Lower leg skin (tissue), 3 donors: ENCODE measurements around the gene PMIS2.

ENCODE experiments used
- POLR2A ChIP-seq, 2 donors: fragments of 450-650 bp; IDR thresholded peaks; one replicate each; pipeline ENCODE4 v1.6.1; 2016 to 2017; ENCODE audit warnings: antibody characterized with exemption in 2 of 2, mild to moderate bottlenecking in 1 of 2, moderate library complexity in 1 of 2
- TF ChIP-seq, protein P1 (sequence below), 3 donors: fragments of 450-650 bp; IDR thresholded peaks; one replicate each; pipeline ENCODE4 v1.5.1; 2016; ENCODE audit warnings: antibody characterized with exemption in 3 of 3, mild to moderate bottlenecking in 3 of 3, moderate library complexity in 2 of 3

DNA sequence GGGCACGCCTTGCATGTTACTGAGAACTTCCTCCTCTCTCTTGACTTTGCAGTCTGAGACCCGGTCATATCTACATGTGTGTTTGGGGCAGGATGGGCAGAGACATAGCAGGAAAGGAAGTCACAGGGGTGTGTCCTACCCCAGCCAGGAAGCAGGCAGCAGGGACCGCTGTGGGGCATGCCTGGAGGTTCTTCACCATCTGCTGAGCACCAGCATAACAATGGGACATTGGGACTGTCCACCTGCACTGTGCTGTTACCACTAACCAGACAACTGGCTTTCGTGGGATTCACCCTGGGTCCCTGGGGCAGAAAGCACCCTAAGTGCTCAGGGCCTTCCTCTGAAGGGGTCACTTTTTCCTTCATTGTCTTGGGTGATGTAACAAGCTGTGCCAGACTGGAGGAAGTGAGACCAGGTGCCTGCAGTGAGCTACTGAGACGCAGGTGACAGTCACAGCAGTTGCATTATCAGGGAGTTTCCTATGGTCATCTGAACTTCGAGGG is 23.9 kb downstream of the PMIS2 start:
- no peak for TF ChIP-seq POLR2A (IDR thresholded peaks at IDR 0.05)
- TF ChIP-seq, protein P1, sequence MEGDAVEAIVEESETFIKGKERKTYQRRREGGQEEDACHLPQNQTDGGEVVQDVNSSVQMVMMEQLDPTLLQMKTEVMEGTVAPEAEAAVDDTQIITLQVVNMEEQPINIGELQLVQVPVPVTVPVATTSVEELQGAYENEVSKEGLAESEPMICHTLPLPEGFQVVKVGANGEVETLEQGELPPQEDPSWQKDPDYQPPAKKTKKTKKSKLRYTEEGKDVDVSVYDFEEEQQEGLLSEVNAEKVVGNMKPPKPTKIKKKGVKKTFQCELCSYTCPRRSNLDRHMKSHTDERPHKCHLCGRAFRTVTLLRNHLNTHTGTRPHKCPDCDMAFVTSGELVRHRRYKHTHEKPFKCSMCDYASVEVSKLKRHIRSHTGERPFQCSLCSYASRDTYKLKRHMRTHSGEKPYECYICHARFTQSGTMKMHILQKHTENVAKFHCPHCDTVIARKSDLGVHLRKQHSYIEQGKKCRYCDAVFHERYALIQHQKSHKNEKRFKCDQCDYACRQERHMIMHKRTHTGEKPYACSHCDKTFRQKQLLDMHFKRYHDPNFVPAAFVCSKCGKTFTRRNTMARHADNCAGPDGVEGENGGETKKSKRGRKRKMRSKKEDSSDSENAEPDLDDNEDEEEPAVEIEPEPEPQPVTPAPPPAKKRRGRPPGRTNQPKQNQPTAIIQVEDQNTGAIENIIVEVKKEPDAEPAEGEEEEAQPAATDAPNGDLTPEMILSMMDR (IDR thresholded peaks at IDR 0.05): no peak
